ENCODE data around the gene RNF151. TPM values are rescaled to one million over a fixed set of nuclear protein-coding genes. Genes with fewer than 3 reads are reported as not detected.

The RNF151 gene
- total and polyA plus RNA-seq, 2 of the 13 experiments (the other 11 are each of a cell fraction or from before 2014, with no cell fraction given) = not detected

DNA sequence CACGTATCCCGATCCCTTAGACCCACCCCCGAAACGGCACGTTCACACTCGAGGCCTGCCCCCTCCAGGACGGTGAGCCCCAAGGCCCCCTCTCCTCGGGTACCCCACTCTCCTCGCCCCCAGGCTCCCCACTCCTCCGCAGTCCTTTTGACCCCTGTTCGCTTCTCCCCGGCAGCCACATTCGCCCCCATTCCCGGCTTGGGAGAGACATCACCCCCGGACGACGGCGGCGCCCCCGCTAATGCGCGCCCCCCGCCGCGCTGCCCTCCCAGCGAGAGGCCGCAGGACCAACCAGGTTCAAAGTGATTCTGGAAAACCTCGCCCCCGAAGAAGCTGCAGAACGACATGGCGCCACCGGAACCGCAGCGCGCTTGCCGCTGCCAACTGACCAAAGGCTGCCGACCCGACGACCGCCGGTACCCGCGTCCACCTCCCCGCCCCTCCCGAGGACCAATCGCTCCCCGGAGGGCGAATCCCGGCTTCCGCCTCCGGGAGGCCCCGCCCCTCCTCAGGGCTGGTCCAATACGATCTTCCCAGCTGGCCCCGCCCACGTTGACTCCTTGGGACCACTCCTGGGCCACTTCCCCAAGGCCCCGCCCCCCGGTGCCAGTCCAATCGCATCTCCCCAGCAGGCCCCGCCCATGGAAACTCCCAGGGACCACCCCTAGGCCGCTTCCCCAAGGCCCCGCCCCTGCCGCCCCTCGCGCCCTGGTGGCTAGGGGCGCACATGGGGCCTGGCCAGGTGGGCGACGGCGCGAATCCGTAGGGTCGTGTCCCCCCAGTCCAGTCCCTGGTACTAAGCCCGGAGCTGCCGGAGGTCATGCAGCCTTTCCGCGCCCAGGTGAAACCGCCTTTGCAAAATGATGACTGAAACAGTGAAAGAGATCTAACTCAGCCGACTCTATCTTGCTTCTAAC is 23.6 kb upstream of the RNF151 start, which contains the start of gene MSRB1 (continued):
- TF ChIP-seq SOX13 (IDR thresholded peaks at IDR 0.05) (0 out of 2 replicates have a peak, but pooled peaks have one; percentile 15), SOX13 (CRISPR knock-in tag; conservative IDR thresholded peaks at IDR 0.05 in 1 of 2, IDR thresholded peaks at IDR 0.05 in 1 of 2) (no peak), ATF1 (CRISPR knock-in tag; IDR thresholded peaks at IDR 0.05) (no peak), ZNF234 (CRISPR knock-in tag; conservative IDR thresholded peaks at IDR 0.05) (no peak; the same call in 1 of the 2 replicates), MLXIP (CRISPR knock-in tag; IDR thresholded peaks at IDR 0.05; ENCODE audit: borderline replicate concordance) (no peak), ZNF550 (CRISPR knock-in tag; IDR thresholded peaks at IDR 0.05; ENCODE audit: borderline replicate concordance) (no peak), PRDM15 (CRISPR knock-in tag; IDR thresholded peaks at IDR 0.05) (no peak), MED1 (CRISPR knock-in tag; IDR thresholded peaks at IDR 0.05) (0 out of 2 replicates have a peak, but pooled peaks have one; percentile 45), ZFX (CRISPR knock-in tag; IDR thresholded peaks at IDR 0.05; ENCODE audit: low read depth) (peak; percentile 67), ZSCAN22 (CRISPR knock-in tag; IDR thresholded peaks at IDR 0.05) (peak; percentile 89), PAF1 (CRISPR knock-in tag; IDR thresholded peaks at IDR 0.05) (no peak), MAFF (IDR thresholded peaks at IDR 0.05; ENCODE audit: low read depth, low read length) (no peak), THAP11 (CRISPR knock-in tag; IDR thresholded peaks at IDR 0.05) (peak; percentile 72), KDM2A (CRISPR knock-in tag; IDR thresholded peaks at IDR 0.05; ENCODE audit: borderline replicate concordance, low read depth) (peak; percentile 46; the same call in 1 of the 2 replicates), ZNF441 (CRISPR knock-in tag; IDR thresholded peaks at IDR 0.05; ENCODE audit: borderline replicate concordance) (no peak), ZNF350 (CRISPR knock-in tag; IDR thresholded peaks at IDR 0.05; ENCODE audit: borderline replicate concordance, low read depth) (no peak; the same call in 1 of the 2 replicates), MNT (IDR thresholded peaks at IDR 0.05) (peak; percentile 20; the same call in 1 of the 2 replicates), ZSCAN21 (CRISPR knock-in tag; IDR thresholded peaks at IDR 0.05; ENCODE audit: borderline replicate concordance) (peak; percentile 11; the same call in 1 of the 2 replicates), POLR2AphosphoS5 (IDR thresholded peaks at IDR 0.05; ENCODE audit: low read depth, low read length) (peak; percentile 94), HNRNPLL (IDR thresholded peaks at IDR 0.05; ENCODE audit: low read depth, low read length, poor library complexity, severe bottlenecking) (no peak)

Data from HepG2 (cell line).